Psoas muscle (tissue), 8 donors: ENCODE data around the gene FYN. TPM values are rescaled to one million over a fixed set of nuclear protein-coding genes. Genes with fewer than 3 reads are reported as not detected.

Experiments used
- ATAC-seq, 4 donors: fragments of 200-7000 bp; cut with Tn5 transposase; one replicate each; pipeline ENCODE4 v1.9.1; 2020; ENCODE audit warnings: moderate library complexity in 3 of 4, mild to moderate bottlenecking in 2 of 4
- DNase-seq, 2 donors: peaks; one replicate each; pipeline ENCODE4 v3.0.0-alpha.2; 2020
- H3K27ac ChIP-seq: fragments of 200-600 bp; one replicate; pipeline ENCODE4 v1.8.0; 2022
- H3K27me3 ChIP-seq, 3 donors: fragments of 200-600 bp in 1 of 3; one replicate each; pipeline versions ENCODE4 v1.6.1 to v1.8.0; 2013 to 2022; ENCODE audit warnings: low read length in 2 of 3, mild to moderate bottlenecking in 2 of 3, moderate library complexity in 1 of 3; ENCODE audit not compliant: insufficient read depth in 3 of 3
- H3K36me3 ChIP-seq, 2 donors: fragments of 200-600 bp in 1 of 2; one replicate each; pipeline versions ENCODE4 v1.6.1 to v1.8.0; 2013 to 2022; ENCODE audit warnings: low read depth in 1 of 2, mild to moderate bottlenecking in 1 of 2, moderate library complexity in 1 of 2; ENCODE audit not compliant: insufficient read depth in 1 of 2
- H3K4me1 ChIP-seq: fragments of 200-600 bp; one replicate; pipeline ENCODE4 v1.8.0; 2022
- H3K4me3 ChIP-seq: fragments of 200-600 bp; one replicate; pipeline ENCODE4 v1.8.0; 2022; ENCODE audit warnings: mild to moderate bottlenecking
- H3K9me3 ChIP-seq: fragments of 200-600 bp; one replicate; pipeline ENCODE4 v1.8.0; 2022
- CTCF ChIP-seq: fragments of 200-600 bp; IDR thresholded peaks from one replicate; pipeline ENCODE4 v1.8.0; 2022; ENCODE audit warnings: antibody characterized with exemption
- WGBS, 3 donors: extraction: QIAGEN DNeasy Blood & Tissue Kit; methylation state at CpG; one replicate each; pipeline versions ENCODE4 v1.1.6 to v1.1.7; 2013; 5-methylcytosine and 5-hydroxymethylcytosine counted together
- intact Hi-C, 2 donors: fragments of 100-400 bp; cut with DNase I; formaldehyde crosslinking; loops; one replicate each; pipeline versions ENCODE4 v1.11.0 to v1.14.2; 2022
- polyA plus RNA-seq, 3 donors: library from polyadenylated mRNA; stranded (reverse); fragments of 200-250 nt; gene quantifications; one replicate each; pipeline ENCODE4 v1.2.3, GENCODE V29; 2013
- total RNA-seq, 4 donors: library from RNA; stranded (reverse); fragmentation: NEBNext Ultra II Directional in 2 of 4; extraction: Animal tissue kit (Norgen Biotek cat#: 25700) in 2 of 4; gene quantifications; one replicate each; pipeline versions ENCODE4 v1.2.1 to v1.2.4, GENCODE V29; 2021 to 2023
- donor health status: healthy with polysubstance abuse.
- donor health status: DM: no; HTN: no; CAD: no; lungs with moderate emphysema.
- donor health status: Bipolar disorder and iron deficiency.
- donor health status: healthy.
- donor health status: DM: yes; HTN: yes; CAD: no.
- donor health status: DM: no; HTN: no; CAD: no.
- donor health status: DM: no; HTN: no; CAD: no.
- donor health status: DM: yes; HTN: yes; CAD: no.

The FYN gene
- total and polyA plus RNA-seq, 7 donors, result 7.1 to 27.8 (median 12.3) TPM

- WGBS, 3 donors, result 88 to 96% (median 92%) methylated on average over 8 of the region's 8 CpGs
- Histone ChIP-seq H3K9me3 (no peaks in the 10 kb centered on the region), H3K27me3 (no peaks in the 10 kb centered on the region), H3K27ac (no peak overlapping the region), H3K36me3 (no peaks in the 10 kb centered on the region), H3K4me1 (no peaks in the 10 kb centered on the region), H3K4me3 (no peak overlapping the region)
- intact Hi-C loops, result no loop called here
- no peak for TF ChIP-seq CTCF
- no peak for DNase-seq
- ATAC-seq, result no peak
Measured at GRCh38 chr6:111812060-111813038, 60.9 kb downstream of the FYN start.

- ATAC-seq (no peak), DNase-seq (no peak)
- Histone ChIP-seq H3K9me3 (no peaks in the 10 kb centered on the region), H3K27ac (no peak overlapping the region), H3K36me3 (no peaks in the 10 kb centered on the region), H3K27me3 (no peaks in the 10 kb centered on the region), H3K4me3 (no peak overlapping the region), H3K4me1 (no peaks in the 10 kb centered on the region)
- no peak for TF ChIP-seq CTCF
- intact Hi-C loops, result no loop called here
- 65 to 78% (median 66%) methylated on average over 10 of the region's 10 CpGs for WGBS, 3 donors
Measured at GRCh38 chr6:111810294-111811131, 62.7 kb downstream of the FYN start.

- intact Hi-C loops, result no loop called here
- no peak overlapping the region for H3K27ac ChIP-seq
- H3K27me3 ChIP-seq, result no peaks in the 10 kb centered on the region
- no peaks in the 10 kb centered on the region for H3K9me3 ChIP-seq
- TF ChIP-seq CTCF, result no peak
- no peak for ATAC-seq
- H3K4me1 ChIP-seq, result no peaks in the 10 kb centered on the region
- no peak overlapping the region for H3K4me3 ChIP-seq
- DNase-seq, result no peak
- no peaks in the 10 kb centered on the region for H3K36me3 ChIP-seq
Measured at GRCh38 chr6:111809766-111810165, 63.5 kb downstream of the FYN start.

- H3K27ac ChIP-seq, result no peak overlapping the region
- H3K4me1 ChIP-seq, result no peaks in the 10 kb centered on the region
- no peaks in the 10 kb centered on the region for H3K36me3 ChIP-seq
- no peaks in the 10 kb centered on the region for H3K9me3 ChIP-seq
- intact Hi-C loops, result no loop called here
- no peak for DNase-seq
- no peaks in the 10 kb centered on the region for H3K27me3 ChIP-seq
- 76 to 82% (median 81%) methylated on average over 5 of the region's 5 CpGs for WGBS, 3 donors
- no peak overlapping the region for H3K4me3 ChIP-seq
- no peak for ATAC-seq
- no peak for TF ChIP-seq CTCF
Measured at GRCh38 chr6:111809264-111809663, 64.0 kb downstream of the FYN start.
